H9 (cell line): ENCODE data around the gene VIPR2. TPM values are rescaled to one million over a fixed set of nuclear protein-coding genes. Genes with fewer than 3 reads are reported as not detected.

ENCODE experiments used
- DNase-seq: peaks from one replicate; pipeline ENCODE4 v3.0.0-alpha.2; 2017
- H2AFZ ChIP-seq: one replicate; pipeline ENCODE4 v1.6.1; 2013; ENCODE audit warnings: mild to moderate bottlenecking, low read length, control low read depth, moderate library complexity
- H2AK5ac ChIP-seq: 2 replicates; pipeline ENCODE4 v1.6.1; 2013; ENCODE audit warnings: low read length, control low read depth, mixed read lengths; ENCODE audit not compliant: insufficient read length
- H2BK120ac ChIP-seq: one replicate; pipeline ENCODE4 v1.6.1; 2013; ENCODE audit warnings: low read depth, mild to moderate bottlenecking, low read length, control low read depth, inconsistent platforms; ENCODE audit not compliant: poor library complexity, severe bottlenecking
- H2BK12ac ChIP-seq: 2 replicates; pipeline ENCODE4 v1.6.1; 2013; ENCODE audit warnings: low read length, control low read depth, mixed read lengths, low read depth; ENCODE audit not compliant: insufficient read length
- H2BK15ac ChIP-seq: 2 replicates; pipeline ENCODE4 v1.6.1; 2013; ENCODE audit warnings: low read depth, low read length, control low read depth
- H2BK20ac ChIP-seq: one replicate; pipeline ENCODE4 v1.6.1; 2013; ENCODE audit warnings: low read depth, mild to moderate bottlenecking, low read length, control low read depth, inconsistent platforms; ENCODE audit not compliant: poor library complexity, severe bottlenecking
- H2BK5ac ChIP-seq: 2 replicates; pipeline ENCODE4 v1.6.1; 2013; ENCODE audit warnings: low read length, control low read depth, mixed read lengths; ENCODE audit not compliant: insufficient read length
- H3K14ac ChIP-seq: 2 replicates; pipeline ENCODE4 v1.6.1; 2013; ENCODE audit warnings: low read length, control low read depth; ENCODE audit not compliant: insufficient read depth
- H3K18ac ChIP-seq: 2 replicates; pipeline ENCODE4 v1.6.1; 2013; ENCODE audit warnings: low read depth, mild to moderate bottlenecking, mixed read lengths, low read length, control low read depth; ENCODE audit not compliant: insufficient read length
- H3K23ac ChIP-seq: 2 replicates; pipeline ENCODE4 v1.6.1; 2013; ENCODE audit warnings: low read length, control low read depth, mixed read lengths, low read depth; ENCODE audit not compliant: insufficient read length
- H3K23me2 ChIP-seq: 2 replicates; pipeline ENCODE4 v1.6.1; 2013; ENCODE audit warnings: low read depth, mild to moderate bottlenecking, mixed read lengths, low read length, control low read depth; ENCODE audit not compliant: insufficient read length, poor library complexity, severe bottlenecking
- H3K27ac ChIP-seq: 2 replicates; pipeline ENCODE4 v1.5.1; 2013; ENCODE audit warnings: low read length, control low read depth, mixed read lengths, low read depth; ENCODE audit not compliant: insufficient read length
- H3K27me3 ChIP-seq: 2 replicates; pipeline ENCODE4 v1.6.1; 2013; ENCODE audit warnings: low read length, control low read depth, inconsistent platforms; ENCODE audit not compliant: insufficient read depth
- H3K4ac ChIP-seq: 2 replicates; pipeline ENCODE4 v1.6.1; 2013; ENCODE audit warnings: low read depth, mild to moderate bottlenecking, control low read depth, inconsistent platforms, low read length, moderate library complexity
- H3K4me1 ChIP-seq: 2 replicates; pipeline ENCODE4 v1.6.1; 2013; ENCODE audit warnings: low read length, control low read depth, inconsistent platforms; ENCODE audit not compliant: insufficient read depth
- H3K4me2 ChIP-seq: 2 replicates; pipeline ENCODE4 v1.6.1; 2013; ENCODE audit warnings: low read length, control low read depth, mixed read lengths; ENCODE audit not compliant: insufficient read length, insufficient read depth
- H3K56ac ChIP-seq: 2 replicates; pipeline ENCODE4 v1.6.1; 2013; ENCODE audit warnings: low read depth, mild to moderate bottlenecking, mixed read lengths, low read length, control low read depth; ENCODE audit not compliant: insufficient read length
- H3K79me1 ChIP-seq: 2 replicates; pipeline ENCODE4 v1.6.1; 2013; ENCODE audit warnings: low read depth, mild to moderate bottlenecking, moderate library complexity, low read length, control low read depth, inconsistent platforms; ENCODE audit not compliant: insufficient read depth, poor library complexity, severe bottlenecking
- H3K79me2 ChIP-seq: 2 replicates; pipeline ENCODE4 v1.6.1; 2013; ENCODE audit warnings: low read length, control low read depth, inconsistent platforms; ENCODE audit not compliant: insufficient read depth
- H3K9ac ChIP-seq: 2 replicates; pipeline ENCODE4 v1.6.1; 2013; ENCODE audit warnings: low read length, control low read depth, mixed read lengths; ENCODE audit not compliant: insufficient read length; ENCODE audit errors: extremely low read depth
- H3K9me3 ChIP-seq: one replicate; pipeline ENCODE4 v1.6.1; 2013; ENCODE audit warnings: low read depth, low read length, inconsistent platforms; ENCODE audit not compliant: control insufficient read depth
- H3T11ph ChIP-seq: one replicate; pipeline ENCODE4 v1.6.1; 2013; ENCODE audit warnings: mild to moderate bottlenecking, low read length, control low read depth, inconsistent platforms
- H4K20me1 ChIP-seq: one replicate; pipeline ENCODE4 v1.6.1; 2013; ENCODE audit not compliant: control insufficient read depth, insufficient read length, insufficient read depth
- H4K5ac ChIP-seq: 2 replicates; pipeline ENCODE4 v1.6.1; 2013; ENCODE audit warnings: low read depth, mild to moderate bottlenecking, mixed read lengths, low read length, control low read depth; ENCODE audit not compliant: insufficient read length
- H4K8ac ChIP-seq: replicated peaks from 2 replicates; pipeline ENCODE4 v1.6.1; 2013; ENCODE audit warnings: low read length, control low read depth, mixed read lengths, low read depth; ENCODE audit not compliant: insufficient read length
- H4K91ac ChIP-seq: 2 replicates; pipeline ENCODE4 v1.6.1; 2013; ENCODE audit warnings: low read depth, mild to moderate bottlenecking, moderate library complexity, mixed read lengths, low read length, control low read depth; ENCODE audit not compliant: insufficient read length
- H3K27ac Mint-ChIP-seq, 3 experiments: 2 replicates in 2 of 3; 3 replicates in 1 of 3; pipeline ENCODE4 v1.8.0; 2020 to 2021; ENCODE audit warnings: mixed read lengths in 3 of 3, mild to moderate bottlenecking in 1 of 3, moderate library complexity in 1 of 3
- H3K27me3 Mint-ChIP-seq: 2 replicates; pipeline ENCODE4 v1.8.0; 2021; ENCODE audit warnings: low read depth, mild to moderate bottlenecking, moderate library complexity, mixed read lengths
- H3K36me3 Mint-ChIP-seq, 3 experiments: 2 replicates in 2 of 3; 3 replicates in 1 of 3; pipeline ENCODE4 v1.8.0; 2020 to 2021; ENCODE audit warnings: low read depth in 3 of 3, mixed read lengths in 3 of 3; ENCODE audit not compliant: insufficient read depth in 1 of 3
- H3K4me1 Mint-ChIP-seq, 2 experiments: 2 replicates each; pipeline ENCODE4 v1.8.0; 2020; ENCODE audit warnings: mixed read lengths in 2 of 2
- H3K4me3 Mint-ChIP-seq, 2 experiments: 2 replicates in 1 of 2; 3 replicates in 1 of 2; pipeline ENCODE4 v1.8.0; 2020 to 2021; ENCODE audit warnings: mild to moderate bottlenecking in 2 of 2, mixed read lengths in 2 of 2, moderate library complexity in 1 of 2
- H3K9me3 Mint-ChIP-seq, 2 experiments: 2 replicates in 1 of 2; 3 replicates in 1 of 2; pipeline ENCODE4 v1.8.0; 2020; ENCODE audit warnings: mild to moderate bottlenecking in 2 of 2, mixed read lengths in 2 of 2, moderate library complexity in 1 of 2
- WGBS: extraction: QIAGEN DNeasy Blood & Tissue Kit; methylation state at CpG from one replicate; pipeline ENCODE4 v1.1.7; 2013; ENCODE audit warnings: missing lambda C conversion rate, low lambda C conversion rate, mixed read lengths; ENCODE audit not compliant: insufficient read length; ENCODE audit errors: extremely low coverage; 5-methylcytosine and 5-hydroxymethylcytosine counted together
- total RNA-seq: library from RNA; stranded (reverse); gene quantifications from 2 replicates; pipeline ENCODE4 v1.2.1, GENCODE V29; 2021
- TF ChIP-seq, protein P1 (sequence below): fragments of 200-600 bp; sonication (generic); conservative IDR thresholded peaks from 3 replicates; pipeline ENCODE4 v1.8.0; 2021; ENCODE audit warnings: antibody characterized with exemption, mild to moderate bottlenecking

The VIPR2 gene
- total RNA-seq, 1 experiment from 2014 or later, result 1.6 TPM

DNA sequence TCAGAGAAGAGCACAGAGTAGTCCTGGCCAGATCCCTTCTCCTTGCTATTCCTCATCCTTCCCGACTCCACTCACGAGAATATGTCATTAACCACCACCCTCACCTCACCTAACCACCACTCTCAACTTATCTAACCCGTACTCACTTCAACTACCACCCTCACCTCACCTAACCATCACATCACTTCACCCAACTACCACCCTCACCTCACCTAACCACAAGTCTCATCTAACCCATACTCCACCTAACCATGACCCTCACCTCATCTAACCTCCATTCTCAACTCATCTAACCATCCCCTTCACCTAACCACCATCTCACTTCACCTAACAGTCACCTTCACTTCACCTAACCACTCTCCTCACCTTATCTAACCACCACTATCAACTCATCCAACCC, 85.0 kb downstream of the VIPR2 start:
- H3K18ac ChIP-seq, result no peak overlapping the region
- H3K4me3 Mint-ChIP-seq, result no peak overlapping the region
- H2BK20ac ChIP-seq, result no peak overlapping the region
- H4K20me1 ChIP-seq, result no peaks in the 10 kb centered on the region
- no peak overlapping the region for H2BK120ac ChIP-seq
- H3T11ph ChIP-seq, result no peak overlapping the region
- H3K79me1 ChIP-seq, result no peaks in the 10 kb centered on the region
- no peak overlapping the region for H2BK12ac ChIP-seq
- peaks cover 12% of the 10 kb centered on the region for H3K27me3 Mint-ChIP-seq
- no peak overlapping the region for H4K8ac ChIP-seq
- peaks cover 0 to 5% (median 2%) of the 10 kb centered on the region in 3 experiments; a peak in 2 of 7 replicates for H3K36me3 Mint-ChIP-seq
- TF ChIP-seq, protein P1, sequence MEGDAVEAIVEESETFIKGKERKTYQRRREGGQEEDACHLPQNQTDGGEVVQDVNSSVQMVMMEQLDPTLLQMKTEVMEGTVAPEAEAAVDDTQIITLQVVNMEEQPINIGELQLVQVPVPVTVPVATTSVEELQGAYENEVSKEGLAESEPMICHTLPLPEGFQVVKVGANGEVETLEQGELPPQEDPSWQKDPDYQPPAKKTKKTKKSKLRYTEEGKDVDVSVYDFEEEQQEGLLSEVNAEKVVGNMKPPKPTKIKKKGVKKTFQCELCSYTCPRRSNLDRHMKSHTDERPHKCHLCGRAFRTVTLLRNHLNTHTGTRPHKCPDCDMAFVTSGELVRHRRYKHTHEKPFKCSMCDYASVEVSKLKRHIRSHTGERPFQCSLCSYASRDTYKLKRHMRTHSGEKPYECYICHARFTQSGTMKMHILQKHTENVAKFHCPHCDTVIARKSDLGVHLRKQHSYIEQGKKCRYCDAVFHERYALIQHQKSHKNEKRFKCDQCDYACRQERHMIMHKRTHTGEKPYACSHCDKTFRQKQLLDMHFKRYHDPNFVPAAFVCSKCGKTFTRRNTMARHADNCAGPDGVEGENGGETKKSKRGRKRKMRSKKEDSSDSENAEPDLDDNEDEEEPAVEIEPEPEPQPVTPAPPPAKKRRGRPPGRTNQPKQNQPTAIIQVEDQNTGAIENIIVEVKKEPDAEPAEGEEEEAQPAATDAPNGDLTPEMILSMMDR, result no peak
- no peak overlapping the region for H3K27ac Mint-ChIP-seq
- no peaks in the 10 kb centered on the region for H3K79me2 ChIP-seq
- no peak overlapping the region for H3K27ac ChIP-seq
- peaks cover 0 to 3% of the 10 kb centered on the region in 2 experiments; a peak in 2 of 5 replicates for H3K9me3 Mint-ChIP-seq
- no peak overlapping the region for H4K91ac ChIP-seq
- no peak overlapping the region for H3K14ac ChIP-seq
- H2AK5ac ChIP-seq, result no peak overlapping the region
- no peak overlapping the region for H4K5ac ChIP-seq
- no peak for DNase-seq
- no peaks in the 10 kb centered on the region for H3K9me3 ChIP-seq
- no peak overlapping the region for H3K9ac ChIP-seq
- H3K23ac ChIP-seq, result no peak overlapping the region
- H3K4me1 ChIP-seq, result no peaks in the 10 kb centered on the region; the same call in 1 of the 2 replicates
- WGBS, result 100% methylated on average over 3 of the region's 3 CpGs
- H2BK15ac ChIP-seq, result no peak overlapping the region
- H3K4ac ChIP-seq, result no peak overlapping the region
- no peak overlapping the region for H2BK5ac ChIP-seq
- no peak overlapping the region for H3K4me2 ChIP-seq
- H2AFZ ChIP-seq, result no peak overlapping the region
- no peaks in the 10 kb centered on the region for H3K27me3 ChIP-seq
- no peaks in the 10 kb centered on the region; a peak in 1 of 4 replicates for H3K4me1 Mint-ChIP-seq
- no peak overlapping the region for H3K56ac ChIP-seq
- peaks cover 3% of the 10 kb centered on the region for H3K23me2 ChIP-seq
